HS-5 (cell line): ENCODE measurements around the gene ZNF432.
A peak's percentile ranks its signal among the peaks of the same experiment; 100 is the strongest.

Experiments used
- DNase-seq: peaks from one replicate; pipeline ENCODE4 v3.0.0-alpha.2; 2012; ENCODE audit warnings: low read depth

ZNF432 gene

DNA sequence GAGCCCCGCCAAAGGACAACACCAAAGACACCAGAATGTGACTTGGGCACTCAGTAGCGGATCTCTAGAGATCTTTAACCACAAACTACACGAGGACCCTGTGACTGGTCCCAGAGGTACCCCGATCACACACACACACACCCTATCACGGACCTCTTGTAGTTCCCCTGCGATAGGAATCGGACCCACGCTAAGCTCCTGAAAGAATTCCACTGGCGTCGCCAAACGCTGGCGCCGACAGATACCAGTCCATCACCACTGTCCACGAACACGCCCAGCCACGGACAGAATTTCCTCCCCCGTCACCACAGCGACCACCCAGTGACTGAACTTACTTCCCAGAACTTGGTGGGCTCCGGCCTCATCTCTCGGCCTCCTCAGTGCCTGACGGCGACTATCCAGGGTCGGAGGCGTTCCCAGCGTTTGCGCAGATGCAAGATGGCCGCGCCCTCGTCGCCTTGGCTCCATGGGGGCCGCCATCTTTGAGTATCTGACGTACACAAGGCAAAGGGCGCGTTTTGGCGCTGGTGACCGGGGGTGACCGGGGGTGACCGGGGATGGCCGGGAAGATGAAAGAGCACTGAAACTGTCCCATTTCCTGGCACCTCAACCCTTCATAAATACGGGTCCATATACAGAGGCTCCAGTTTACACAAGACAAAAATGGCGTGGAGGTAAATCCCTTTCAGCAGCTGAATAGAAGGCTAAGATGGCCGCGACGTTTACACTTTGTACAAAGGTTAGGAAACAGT is 40.7 kb downstream of the ZNF432 start, which contains the start of gene ZNF615:
TSS of gene ZNF615 (minus strand) at position 406 of the 752 bp plus-strand sequence. CDS start 4,500 bp downstream, outside the sequence.
- peak; percentile 52 for DNase-seq

GRCh38 chr19:52007451-52007805 is 41.2 kb downstream of the ZNF432 start:
- no peak for DNase-seq

DNA sequence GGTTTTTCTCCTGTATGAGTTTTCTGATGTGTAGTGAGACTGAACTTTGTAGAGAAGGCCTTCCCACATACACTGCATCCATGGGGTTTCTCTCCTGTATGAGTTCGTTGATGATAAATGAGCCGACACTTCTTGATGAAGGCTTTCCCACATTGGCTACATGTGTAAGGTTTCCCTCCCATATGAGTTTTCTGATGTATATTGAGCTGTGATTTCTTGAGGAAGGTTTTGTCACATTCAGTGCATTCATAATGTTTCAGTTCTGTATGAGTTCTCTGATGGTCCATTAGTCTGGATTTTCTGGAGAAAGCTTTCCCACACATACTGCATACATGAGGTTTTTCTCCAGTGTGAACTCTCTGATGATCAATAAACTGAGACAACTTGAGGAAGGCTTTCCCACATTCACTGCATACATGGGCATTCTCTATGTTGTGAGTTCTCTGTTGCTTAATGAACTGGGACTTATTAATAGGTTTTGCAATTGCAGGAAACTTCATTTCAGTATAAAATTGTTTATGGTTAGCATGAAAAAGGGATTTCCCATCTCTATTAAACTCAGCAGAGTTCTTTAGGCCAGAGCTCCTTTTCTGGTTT is 54.5 kb downstream of the ZNF432 start:
- DNase-seq: no peak

- no peak for DNase-seq
Observed at GRCh38 chr19:51993422-51993821, 55.2 kb downstream of the ZNF432 start.

GRCh38 chr19:51986309-51987291 is 62.0 kb downstream of the ZNF432 start, which contains the start of gene ZNF350:
ZNF350 (minus strand) TSS chr19:51986840; CDS start chr19:51974360, 12,480 bp downstream.
- DNase-seq: peak; percentile 74

GRCh38 chr19:51983361-51983760 is 65.3 kb downstream of the ZNF432 start:
- DNase-seq: no peak
